GM21576 (cell line): ENCODE results near the gene CHTOP.
"Not testable (repeated sequence)": the region's sequence is repeated elsewhere in the genome, so short reads cannot be mapped to it uniquely, and the experiment has no call there.

Experiments
- ATAC-seq: cut with Tn5 transposase; IDR thresholded peaks from one replicate; pipeline ENCODE4 v1.9.1; 2021; ENCODE audit warnings: mild to moderate bottlenecking, moderate library complexity; ENCODE audit not compliant: unreplicated experiment

CHTOP gene

GRCh38 chr1:153631047-153632022, 2.5 kb upstream of the CHTOP start:
- ATAC-seq = no peak

- peak; percentile 3 for ATAC-seq
Observed at GRCh38 chr1:153633161-153633753, 609 bp upstream of the CHTOP start.

DNA sequence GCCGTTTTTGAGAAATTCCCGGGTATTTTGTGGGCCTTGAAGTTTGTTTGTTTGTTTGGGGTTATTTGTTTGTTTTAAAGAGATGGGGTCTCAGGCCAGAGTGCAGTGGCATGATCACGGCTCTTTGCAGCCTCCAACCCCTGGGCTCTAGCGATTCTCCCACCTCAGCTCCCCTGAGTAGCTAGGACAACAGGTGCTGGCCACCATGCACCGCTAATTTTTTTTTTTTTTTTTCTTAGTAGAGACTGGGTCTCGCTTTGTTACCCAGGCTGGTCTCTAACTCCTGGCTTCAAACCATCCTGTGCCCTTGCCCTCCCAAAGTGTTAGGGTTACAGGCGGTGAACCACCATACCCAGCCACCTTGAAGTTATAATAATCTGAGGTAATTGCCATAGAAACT, 2.0 kb downstream of the CHTOP start:
- ATAC-seq = no peak

GRCh38 chr1:153636312-153636711, 2.4 kb downstream of the CHTOP start:
- no peak for ATAC-seq

DNA sequence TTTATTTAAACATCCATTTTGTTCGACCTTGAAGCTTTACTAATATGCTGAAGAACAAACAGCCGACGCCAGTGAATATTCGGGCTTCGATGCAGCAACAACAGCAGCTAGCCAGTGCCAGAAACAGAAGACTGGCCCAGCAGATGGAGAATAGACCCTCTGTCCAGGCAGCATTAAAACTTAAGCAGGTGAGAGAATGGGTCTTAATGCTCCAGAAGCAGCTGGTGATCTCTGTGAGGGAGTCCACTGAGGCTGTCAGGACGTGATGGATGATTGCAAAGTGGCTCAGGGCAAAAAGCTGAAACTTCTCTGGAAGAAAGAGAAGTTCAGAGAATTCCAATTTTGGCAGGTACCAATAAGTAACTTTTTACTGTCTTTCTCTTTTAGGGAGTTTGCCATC, 4.4 kb downstream of the CHTOP start:
- ATAC-seq = no peak

GRCh38 chr1:153639280-153639679, 5.4 kb downstream of the CHTOP start:
- ATAC-seq = no peak

- ATAC-seq = not testable (repeated sequence)
Observed at GRCh38 chr1:153640213-153640612, 6.3 kb downstream of the CHTOP start.

DNA sequence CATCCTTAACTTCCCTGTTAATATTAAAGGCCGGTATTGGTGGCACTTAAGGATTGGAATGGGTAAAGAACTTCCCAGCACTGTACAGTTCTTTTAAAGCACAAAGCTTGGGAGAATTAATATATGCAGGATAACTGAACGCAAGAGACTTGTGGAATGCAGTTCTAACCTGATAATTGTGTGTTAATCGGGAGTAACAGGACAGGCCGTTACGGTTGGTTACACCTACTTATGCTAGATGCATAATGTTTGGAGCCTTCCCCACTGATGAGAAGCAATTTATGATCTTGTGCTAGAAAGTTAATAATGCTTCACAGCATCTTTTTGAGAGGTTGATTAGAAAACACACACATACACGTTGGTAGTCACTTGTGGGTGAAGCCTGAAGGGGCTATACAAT, 7.0 kb downstream of the CHTOP start:
- ATAC-seq = no peak

DNA sequence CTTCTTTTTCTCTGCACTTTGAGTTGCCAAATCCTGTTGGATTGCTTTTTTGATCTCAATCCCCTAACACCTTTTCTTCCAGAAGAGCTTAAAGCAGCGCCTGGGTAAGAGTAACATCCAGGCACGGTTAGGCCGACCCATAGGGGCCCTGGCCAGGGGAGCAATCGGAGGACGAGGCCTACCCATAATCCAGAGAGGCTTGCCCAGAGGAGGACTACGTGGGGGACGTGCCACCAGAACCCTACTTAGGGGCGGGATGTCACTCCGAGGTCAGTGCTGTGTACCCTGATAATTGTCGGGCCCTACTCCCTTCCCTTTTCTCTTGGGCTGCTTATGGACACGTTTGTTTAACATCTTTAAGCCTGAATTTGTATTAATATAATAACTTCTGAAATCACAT, 8.3 kb downstream of the CHTOP start:
- no peak for ATAC-seq

DNA sequence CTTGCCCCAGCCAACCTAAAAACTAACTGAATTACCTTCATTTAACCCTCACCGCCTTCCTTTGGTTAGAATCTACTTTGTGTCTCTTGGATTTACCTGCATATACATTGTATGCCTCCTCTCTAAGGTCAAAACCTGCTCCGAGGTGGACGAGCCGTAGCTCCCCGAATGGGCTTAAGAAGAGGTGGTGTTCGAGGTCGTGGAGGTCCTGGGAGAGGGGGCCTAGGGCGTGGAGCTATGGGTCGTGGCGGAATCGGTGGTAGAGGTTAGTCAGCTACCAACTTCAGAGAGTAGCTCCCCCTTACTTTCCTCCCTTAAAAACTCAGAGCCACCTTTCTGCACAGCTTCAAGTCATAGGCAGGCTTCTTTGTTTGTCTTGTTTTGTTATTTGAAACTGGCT, 9.2 kb downstream of the CHTOP start:
- no peak for ATAC-seq

DNA sequence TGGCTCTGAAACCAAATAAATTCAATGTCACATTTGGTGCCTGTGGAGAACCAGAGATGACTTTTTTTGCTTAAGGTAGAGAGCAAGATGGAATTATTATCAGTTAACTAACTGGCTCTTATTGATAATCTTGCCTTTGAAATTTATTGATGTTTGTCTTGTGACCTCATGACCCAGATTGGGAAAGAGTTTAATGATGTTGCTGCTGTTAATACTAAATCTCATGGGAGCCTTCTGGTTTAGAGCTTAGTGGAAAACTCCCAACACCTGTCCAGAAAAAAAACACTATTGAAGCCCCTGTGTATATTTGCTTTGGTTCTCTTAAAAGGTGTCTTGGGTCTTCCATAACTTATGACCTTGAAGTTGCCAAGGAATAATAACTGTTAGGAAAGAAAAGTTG, 9.9 kb downstream of the CHTOP start:
- no peak for ATAC-seq

GRCh38 chr1:153646672-153647345, 12.9 kb downstream of the CHTOP start:
- ATAC-seq = no peak

DNA sequence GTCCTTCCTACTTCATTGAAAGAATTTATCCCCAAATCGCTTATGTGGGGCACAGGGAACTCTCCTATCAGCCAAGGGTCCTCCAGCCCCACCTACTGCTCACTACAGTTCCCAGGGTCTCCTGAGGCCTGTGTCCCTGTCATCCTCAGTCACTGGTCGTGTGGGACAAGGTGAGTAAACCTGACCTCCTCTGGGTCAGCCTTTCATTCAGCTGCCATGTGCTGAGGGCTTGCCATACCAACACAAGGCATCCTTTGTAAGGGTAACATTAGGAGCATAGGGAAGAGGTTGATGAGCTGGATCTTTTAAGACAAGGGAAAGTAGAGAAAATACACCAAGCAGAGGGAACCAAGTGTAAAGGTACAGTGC, 13.5 kb downstream of the CHTOP start:
- ATAC-seq = no peak

- no peak for ATAC-seq
Observed at GRCh38 chr1:153648000-153648643, 14.3 kb downstream of the CHTOP start.

GRCh38 chr1:153649137-153649862, 15.4 kb downstream of the CHTOP start:
- ATAC-seq = no peak

GRCh38 chr1:153649863-153650235, 16.0 kb downstream of the CHTOP start:
- ATAC-seq = no peak

- ATAC-seq = no peak
Observed at GRCh38 chr1:153651771-153652170, 17.9 kb downstream of the CHTOP start.

DNA sequence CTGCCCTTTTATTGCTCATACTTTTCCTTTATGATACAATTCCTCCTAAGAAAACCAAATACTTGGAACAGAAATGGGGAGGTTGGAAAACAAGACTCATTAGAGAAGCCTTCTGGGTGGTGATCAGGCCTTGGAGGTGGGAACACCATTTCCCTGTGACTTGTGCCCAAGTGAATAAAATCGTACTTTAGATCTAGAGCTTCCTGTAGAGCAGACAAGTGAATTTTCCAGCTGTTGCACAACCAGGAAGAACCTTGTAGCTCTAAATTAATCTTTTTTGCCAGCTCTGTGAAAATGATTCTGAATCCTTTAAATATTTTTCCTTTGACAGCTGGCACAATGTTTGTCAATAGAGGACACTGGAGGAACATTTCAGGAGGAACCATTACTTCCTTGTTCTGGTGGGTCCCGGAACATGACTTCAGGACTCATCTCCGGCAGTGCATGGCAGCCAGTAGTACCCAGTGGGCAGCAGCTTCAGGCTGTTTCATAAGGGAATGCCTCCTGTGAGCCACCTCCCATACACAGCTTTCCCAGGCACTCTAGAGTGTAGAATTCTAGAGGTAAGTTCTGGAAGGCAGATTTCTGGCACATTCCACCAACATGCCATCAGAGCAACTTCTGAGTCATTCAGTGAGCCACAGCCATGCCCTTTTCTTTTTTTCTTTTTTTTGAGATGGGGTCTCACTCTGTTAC, 19.1 kb downstream of the CHTOP start:
- ATAC-seq = no peak

- ATAC-seq = no peak
Observed at GRCh38 chr1:153655333-153655732, 21.5 kb downstream of the CHTOP start.
